GM19397 (cell line): Measurements from ENCODE around the gene ATOX1.
"Not testable (repeated sequence)": the region's sequence is repeated elsewhere in the genome, so short reads cannot be mapped to it uniquely, and the experiment has no call there.

ENCODE experiments used
- ATAC-seq: cut with Tn5 transposase; IDR thresholded peaks from one replicate; pipeline ENCODE4 v1.9.1; 2021; ENCODE audit warnings: mild to moderate bottlenecking, moderate library complexity; ENCODE audit not compliant: unreplicated experiment

Gene ATOX1

DNA sequence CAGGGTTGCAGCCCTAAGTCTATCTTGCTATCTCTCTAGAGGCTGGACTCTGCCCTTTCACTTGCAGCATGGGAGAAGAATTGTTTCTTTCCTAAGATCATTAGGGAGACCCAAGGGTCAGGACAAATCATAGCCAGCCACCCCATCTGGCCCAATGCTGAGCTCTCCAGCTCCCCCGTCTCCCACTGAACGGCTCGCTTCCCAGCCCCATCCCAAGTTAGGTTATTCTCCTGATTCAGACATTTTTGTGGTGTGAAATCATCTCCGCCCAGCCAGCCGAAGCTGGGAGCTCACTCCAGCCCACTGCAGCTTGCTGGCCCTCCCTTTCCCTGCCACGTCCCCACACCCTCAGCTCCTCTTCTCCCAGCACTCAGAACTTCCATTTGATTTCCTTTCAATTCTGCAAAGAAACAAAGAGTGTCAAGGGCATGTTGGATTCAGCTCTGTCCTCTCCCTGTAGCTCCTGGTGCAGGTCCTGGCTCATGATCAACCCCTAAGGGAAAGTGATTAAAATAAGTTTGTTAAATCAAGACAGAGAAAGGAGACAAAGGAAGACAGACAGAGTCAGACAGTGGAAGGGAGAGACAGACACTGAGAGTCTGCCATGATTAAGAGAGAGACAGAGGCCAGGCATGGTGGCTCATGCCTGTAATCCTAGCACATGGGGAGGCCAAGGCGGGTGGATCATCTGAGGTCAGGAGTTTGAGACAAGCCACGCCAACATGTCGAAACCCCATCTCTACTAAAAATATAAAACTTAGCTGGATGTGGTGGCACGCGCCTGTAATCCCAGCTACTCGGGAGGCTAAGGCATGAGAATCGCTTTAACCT is 59.1 kb downstream of the ATOX1 start:
- no peak for ATAC-seq

GRCh38 chr5:151698081-151698480 is 60.4 kb downstream of the ATOX1 start:
- ATAC-seq: not testable (repeated sequence)

DNA sequence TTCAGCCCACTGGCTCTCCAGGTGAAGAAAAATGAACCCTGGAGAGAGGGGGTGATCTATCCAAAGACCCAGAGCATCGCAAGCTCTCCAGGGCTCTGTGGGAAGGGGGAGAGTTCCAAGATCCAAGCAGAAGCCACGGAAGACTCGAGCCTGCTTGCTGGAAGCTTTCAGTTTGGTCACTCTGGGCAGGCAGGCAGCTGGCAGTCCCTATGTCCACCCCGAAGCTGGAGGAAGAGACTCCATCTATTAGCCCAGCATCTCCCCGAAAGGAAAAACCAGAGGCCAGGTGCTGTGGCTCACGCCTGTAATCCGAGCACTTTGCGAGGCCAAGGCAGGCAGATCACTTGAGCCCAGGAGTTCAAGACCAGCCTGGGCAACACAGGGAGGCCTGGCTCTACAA is 61.0 kb downstream of the ATOX1 start:
- no peak for ATAC-seq

DNA sequence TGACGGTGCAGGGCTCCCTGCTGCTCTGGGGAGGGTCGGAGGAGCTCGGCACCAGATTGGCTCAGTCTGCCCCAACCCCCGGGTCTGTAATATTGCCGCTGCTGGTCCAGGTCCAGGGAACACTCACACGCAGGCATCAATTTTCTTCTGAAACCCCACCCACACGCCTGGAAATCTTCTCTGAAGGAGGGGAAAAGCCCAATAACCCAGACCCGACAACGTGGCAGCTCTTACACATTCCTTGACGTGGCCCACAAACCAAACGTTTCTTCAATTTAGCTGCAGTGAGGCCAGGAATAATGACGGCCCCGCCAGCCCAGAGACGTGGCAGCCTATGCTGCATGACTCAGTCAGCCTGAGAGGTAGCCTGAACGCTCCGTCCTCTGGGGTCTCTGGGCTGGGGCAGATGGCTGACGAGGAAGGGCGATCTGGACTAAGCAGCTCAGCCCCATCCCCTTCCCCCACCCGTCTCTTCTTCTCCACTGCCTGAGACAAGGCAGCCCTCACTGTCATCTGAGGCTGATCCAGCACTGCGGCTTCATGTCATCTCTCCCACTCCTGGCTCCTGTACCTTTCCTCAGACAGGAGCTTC is 61.9 kb downstream of the ATOX1 start:
- no peak for ATAC-seq

DNA sequence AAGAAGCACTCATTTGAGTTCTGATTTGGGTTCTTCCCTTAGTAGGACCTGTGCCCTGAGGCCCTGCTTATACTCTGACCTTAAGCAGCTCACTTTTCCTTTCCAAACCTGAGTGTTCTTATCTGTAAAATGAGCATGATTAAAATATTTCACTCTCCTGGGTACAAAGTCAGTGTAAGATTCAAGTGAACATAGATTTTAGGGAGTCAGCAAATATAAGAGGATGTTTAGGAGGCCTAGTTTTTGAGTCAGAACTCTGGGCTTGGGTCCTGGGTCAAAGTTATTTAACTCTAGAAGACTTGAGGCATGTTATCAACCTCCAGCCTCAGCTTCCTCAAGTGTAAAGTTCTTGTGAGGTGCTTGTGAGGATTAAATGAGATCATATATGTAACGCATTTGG is 63.0 kb downstream of the ATOX1 start:
- no peak for ATAC-seq

DNA sequence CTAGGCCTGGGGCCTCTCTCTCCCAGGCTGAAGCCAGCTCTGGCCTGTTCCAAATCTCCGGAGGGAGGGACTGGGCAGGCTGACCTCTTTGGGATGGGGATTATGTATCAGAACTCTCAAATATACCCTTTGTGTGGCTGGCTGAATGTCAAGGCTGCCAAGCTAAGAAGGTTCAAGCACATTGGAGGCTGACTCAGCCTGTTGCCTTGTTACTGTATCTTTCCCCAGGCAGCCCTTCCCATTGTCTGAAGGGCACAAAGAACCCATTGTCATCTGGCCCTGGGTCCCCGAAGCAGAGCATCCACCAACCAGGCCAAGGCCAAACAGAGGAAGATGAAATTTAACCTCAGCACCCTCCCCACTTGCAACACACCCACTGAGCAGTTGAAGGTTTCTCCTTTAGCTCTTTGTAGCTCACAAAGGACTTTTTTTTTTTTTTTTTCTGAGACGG is 64.4 kb downstream of the ATOX1 start:
- ATAC-seq: no peak
